CD4-positive, alpha-beta T cell treated with Interleukin-10 for 1 hour (primary cell): ENCODE measurements around the gene RAB11B.
"Not testable (repeated sequence)": the region's sequence is repeated elsewhere in the genome, so short reads cannot be mapped to it uniquely, and the experiment has no call there.

Source experiments
- DNase-seq: peaks from one replicate; pipeline ENCODE4 v3.0.0-alpha.2; 2020

Gene RAB11B

DNA sequence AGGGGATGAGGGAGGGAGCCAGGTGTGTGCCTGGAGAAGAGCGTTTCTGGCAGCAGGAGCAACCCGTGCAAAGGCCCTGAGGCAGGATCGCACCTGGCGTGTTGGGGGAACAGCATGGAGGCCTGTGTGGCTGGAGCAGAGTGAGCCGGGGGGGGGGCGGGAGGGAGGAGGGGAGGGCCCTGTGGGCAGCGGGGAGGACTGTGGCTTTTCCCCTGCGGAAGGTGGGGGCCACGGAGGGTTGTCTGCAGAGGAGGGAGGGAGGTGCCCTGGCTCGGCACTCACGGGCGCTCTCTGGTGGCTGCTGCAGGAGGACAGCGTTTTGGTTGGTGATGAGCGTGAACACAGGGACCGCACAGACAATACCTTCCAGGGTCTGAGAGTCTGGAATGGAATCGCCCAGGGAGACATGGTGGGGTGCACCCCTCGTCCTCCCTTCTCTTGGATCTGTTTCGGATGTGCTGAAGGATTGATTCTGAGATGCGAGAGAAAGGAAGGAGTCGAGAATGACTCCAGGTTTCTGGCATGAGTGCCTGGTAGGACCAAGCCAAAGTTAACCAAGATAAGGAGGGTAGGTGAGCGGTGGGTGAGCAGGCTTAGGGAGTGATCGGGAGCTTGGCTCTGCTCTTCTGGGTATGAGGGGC, 6.5 kb downstream of the RAB11B start:
- peak; percentile 85 for DNase-seq

DNA sequence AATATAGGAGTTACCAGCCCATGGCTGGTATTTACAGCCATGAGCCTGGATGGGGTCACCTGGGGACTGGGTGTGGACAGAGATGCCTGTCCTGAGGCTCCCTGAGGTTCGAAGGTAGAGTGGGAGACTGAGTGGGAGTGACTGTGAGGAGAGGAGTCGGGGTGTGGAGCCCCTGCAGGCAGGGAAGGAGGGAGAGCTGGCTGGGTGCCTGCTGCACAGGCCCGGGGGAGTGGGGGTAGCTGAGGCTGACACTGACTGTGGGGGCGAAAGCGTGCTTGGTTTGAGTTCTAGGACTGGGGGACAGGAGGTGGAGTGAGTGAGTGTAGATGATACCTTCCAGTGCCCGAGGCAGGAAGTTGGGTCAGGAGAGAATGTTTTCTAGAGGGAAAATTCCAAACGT, 7.1 kb downstream of the RAB11B start:
- DNase-seq: no peak

DNA sequence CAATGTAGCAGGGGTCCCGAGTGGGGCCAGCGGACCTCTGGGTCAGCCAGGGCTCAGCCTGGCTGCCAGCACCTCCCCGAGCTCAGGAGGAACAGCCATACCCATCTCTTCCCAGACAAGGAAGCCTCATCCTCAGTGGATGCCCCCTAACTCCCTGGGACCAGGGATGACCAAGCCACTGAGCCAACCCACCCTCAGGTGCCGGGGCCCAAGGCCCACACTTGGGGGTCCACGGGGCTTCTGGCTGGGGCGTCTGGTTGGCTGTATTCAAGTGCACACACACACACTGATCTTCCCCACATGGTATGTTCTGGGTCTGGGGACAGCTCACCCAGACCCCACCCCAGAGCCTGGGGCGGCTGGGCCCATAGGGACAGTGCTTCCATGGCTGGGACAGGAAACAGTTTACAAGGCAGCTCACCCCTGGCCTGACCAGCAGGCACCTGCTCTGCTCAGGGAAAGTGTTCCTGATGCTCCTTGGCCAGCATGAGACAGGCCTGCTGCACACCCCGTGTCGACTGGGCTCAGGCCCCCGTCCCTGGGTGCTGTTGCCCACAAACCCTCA, 7.7 kb downstream of the RAB11B start:
- no peak for DNase-seq

DNA sequence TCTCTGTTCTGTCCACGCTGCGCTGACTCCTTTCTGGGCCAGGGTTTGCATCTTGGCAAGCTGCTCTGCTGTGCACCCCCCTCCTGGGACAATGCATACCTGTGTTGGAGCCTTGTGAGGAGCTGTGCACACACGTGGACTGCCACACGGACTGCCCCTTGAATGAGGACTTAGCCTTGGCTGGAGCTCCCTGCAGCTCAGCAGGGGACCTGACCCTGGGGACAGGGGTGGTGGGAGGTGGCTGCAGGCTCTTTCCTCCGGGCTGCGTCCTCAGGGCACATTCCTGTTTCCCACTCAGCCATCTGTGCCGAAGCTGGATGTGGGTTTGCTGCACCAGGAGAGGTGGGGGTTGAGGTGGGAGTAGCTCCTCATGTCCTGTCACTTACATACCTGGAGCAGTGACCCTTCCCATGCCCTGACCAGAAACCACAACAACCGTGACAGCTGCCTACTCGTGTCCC, 8.2 kb downstream of the RAB11B start:
- DNase-seq: no peak

DNA sequence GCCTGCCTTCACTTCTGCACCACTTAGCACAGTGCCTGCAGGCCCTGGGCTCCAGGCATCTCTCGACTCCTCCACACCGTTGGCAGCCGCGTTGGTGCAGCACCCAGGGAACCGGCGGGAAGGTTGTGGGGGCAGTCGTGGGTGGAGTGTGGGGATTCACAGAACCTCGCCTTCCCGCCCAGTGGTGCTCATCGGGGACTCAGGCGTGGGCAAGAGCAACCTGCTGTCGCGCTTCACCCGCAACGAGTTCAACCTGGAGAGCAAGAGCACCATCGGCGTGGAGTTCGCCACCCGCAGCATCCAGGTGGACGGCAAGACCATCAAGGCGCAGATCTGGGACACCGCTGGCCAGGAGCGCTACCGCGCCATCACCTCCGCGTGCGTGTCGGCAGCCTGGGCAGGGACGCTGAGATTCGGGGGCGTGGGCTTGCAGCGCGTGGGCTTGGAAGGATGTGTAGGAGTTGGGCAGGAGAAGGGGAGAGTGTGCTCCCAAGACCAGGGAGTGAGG, 9.6 kb downstream of the RAB11B start:
- DNase-seq: no peak

DNA sequence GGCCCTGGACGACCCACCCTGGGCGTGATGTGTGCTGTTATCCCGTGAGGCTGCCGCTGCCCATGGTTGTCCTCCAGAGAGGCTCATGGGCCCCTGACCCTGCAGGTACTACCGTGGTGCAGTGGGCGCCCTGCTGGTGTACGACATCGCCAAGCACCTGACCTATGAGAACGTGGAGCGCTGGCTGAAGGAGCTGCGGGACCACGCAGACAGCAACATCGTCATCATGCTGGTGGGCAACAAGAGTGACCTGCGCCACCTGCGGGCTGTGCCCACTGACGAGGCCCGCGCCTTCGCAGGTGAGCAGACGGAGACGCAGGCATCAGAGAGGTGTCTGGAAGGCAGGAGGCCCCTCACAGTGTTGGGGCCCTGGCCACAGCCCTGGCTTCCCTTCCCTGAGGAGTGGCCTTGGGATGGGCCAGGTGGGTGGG, 11.8 kb downstream of the RAB11B start:
- DNase-seq: no peak

DNA sequence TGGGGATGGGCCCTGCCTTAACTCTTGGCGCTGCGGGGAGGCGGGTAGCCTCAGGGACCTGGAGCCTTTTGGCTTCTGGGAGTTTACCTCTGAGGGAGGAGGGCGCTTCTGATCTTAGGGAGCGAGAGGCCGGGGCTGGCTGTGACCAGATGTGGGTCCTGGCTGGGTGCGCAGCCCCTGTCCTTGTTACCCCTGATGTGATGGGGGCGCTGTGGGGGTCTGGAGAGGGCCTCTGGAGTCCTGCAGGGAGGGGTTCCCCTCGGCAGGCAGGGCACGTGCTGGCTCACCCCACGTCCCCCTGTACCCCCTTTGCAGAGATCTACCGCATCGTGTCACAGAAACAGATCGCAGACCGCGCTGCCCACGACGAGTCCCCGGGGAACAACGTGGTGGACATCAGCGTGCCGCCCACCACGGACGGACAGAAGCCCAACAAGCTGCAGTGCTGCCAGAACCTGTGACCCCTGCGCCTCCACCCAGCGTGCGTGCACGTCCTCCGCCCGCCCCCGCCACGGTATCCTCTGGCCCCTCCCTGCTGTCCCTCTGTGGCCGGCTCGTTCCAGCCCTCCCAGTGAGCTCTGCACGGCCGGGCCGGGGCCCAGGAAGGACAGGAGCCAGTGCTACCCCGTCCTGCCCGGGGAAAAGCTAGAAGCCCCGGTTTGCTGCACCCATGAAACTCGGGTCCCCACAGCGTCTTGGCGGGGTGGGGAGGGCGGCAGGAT, 13.1 kb downstream of the RAB11B start:
- DNase-seq: no peak

DNA sequence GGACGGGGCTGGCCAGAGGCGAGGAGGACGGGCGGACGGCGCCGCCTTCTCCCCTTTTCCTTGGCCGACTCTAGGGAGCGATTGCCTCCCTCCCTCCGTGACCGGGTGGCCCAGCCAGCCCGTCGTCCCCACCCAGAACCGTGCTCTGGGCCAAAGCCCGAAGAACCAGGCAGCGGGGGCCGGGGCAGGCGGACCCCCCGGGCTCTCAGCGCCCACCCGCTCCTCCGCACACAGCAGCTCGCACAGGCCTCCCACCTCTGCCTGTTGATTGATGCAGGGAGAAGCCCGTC, 13.6 kb downstream of the RAB11B start:
- no peak for DNase-seq

DNA sequence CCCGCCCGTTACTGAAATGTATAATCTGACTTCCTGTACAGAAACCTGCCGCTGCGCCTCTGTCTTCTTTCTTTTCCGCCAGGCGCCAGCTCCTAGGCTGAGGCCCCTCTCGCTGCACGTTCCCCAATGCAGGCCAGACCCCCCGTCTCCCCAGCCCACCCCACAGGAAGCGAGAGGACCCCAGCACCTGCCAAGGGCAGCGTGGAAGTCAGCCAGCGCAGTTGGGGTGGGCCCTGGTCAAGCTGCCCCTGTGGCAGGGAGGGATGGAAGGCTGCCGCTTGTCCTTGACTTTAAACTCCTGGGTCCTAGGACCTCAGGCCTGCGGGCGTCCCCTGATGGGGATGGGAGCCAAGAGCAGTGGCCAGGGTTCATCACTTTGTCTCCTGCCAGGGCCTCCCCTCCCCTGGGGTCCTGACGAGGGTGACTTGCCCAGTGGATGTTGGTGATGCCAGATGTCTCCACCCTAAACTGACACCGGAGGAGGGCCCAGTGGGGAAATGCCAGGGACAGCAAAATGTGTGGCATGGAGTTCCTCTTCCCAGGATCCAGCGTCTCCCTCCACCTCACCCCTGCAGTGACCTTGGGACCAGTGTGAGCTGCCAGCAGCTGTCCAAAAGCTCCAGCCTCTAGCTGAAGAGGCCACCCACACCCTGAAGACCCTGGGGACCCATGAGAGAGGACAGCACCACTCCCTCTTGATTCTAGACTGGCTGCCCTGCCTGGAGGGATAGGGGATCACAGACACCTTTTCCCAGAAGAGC, 14.4 kb downstream of the RAB11B start:
- no peak for DNase-seq

DNA sequence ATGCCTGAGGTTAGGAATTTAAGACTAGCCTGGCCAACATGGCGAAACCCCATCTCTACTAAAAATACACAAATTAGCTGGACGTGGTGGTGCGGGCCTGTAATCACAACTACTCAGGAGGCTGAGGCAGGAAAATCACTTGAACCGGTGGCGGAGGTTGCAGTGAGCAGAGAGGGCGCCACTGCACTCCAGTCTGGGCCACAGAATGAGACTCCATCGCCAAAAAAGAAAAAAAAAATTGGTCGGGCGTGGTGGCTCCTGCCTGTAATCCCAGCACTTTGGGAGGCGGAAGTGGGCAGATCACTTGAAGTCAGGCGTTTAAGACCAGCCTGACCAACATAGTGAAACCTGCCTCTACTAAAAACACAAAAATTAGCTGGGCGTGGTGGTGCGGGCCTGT, 20.6 kb downstream of the RAB11B start:
- not testable (repeated sequence) for DNase-seq

DNA sequence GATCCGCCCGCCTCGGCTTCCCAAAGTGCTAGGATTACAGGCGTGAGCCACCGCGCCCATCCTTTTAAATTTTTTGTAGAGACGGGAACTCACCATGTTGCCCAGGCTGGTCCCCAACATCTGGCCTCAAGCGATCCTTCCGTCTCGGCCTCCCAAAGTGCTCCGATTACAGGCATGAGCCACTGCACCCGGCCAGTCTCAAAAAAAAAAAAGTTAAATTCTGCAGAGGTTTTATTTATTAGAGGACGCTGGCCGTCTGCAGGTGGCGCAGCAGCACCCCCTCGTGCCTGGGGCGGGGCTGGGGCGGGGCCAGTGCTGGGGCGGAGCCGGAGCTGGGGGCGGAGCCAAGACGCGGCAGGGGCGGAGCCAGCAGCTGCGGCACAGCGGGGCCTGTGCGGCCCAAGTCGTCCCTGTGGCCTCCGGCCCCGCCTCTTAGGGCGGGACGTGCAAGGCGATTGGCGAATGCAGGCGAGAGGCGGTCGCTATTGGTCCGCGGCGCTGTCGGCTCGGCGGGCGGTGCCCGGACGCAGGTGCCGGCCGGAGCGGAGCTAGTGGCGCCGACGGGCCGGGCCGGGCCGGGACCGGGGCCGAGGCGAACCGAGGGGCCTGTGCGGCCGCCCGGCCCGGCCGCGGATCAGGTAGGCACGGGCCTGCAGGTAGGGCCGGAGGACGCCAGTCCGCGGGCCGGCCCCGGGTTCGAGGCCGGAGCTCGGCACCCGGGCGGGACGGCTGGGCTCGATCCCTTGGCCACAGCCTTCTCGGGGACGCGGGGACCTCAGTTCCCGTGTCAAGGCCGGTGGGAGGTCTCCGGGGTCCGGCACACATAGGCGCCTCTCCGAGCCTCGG, 22.8 kb downstream of the RAB11B start, which contains the start of gene MARCHF2:
Gene MARCHF2, plus strand, starts transcription at position 523 of the 846 bp plus-strand sequence. CDS start 8,536 bp downstream, outside the sequence.
- peak; percentile 98 for DNase-seq

DNA sequence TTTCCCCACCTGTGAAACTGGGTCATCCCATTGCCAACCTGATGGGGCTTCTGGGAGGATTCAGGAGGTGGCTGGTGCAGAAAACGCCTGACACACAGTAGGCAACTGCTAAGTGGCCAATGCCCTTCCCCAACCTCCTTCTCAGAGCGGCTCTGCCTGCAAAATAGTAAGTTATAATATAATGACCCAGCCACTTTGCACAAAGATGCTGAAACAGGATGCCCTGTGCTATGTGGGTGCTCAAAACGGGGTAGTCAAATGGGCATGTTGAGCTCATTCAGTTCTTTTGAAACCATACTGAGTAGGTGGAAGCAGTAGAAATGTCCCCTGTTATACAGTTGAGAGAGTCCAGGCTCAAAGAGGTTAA, 23.5 kb downstream of the RAB11B start:
- DNase-seq: no peak

DNA sequence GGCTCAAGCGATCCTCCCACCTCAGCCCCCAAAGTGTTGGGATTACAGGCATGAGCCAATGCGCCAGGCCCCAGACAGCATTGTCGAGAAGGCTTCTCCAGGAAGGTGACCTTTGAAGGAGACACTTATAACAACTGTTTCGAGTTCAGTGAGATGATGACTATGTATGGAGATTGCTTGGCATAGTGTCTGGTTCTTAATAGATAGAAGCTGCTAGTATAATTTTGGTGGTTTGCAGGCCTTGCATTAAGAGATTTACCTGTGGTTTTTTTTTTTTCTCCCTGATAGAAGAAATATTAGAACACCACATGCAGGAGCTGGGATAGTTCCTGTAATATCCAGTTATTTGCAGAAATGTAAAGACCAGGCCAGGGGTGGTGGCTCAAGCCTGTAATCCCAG, 26.6 kb downstream of the RAB11B start:
- no peak for DNase-seq

DNA sequence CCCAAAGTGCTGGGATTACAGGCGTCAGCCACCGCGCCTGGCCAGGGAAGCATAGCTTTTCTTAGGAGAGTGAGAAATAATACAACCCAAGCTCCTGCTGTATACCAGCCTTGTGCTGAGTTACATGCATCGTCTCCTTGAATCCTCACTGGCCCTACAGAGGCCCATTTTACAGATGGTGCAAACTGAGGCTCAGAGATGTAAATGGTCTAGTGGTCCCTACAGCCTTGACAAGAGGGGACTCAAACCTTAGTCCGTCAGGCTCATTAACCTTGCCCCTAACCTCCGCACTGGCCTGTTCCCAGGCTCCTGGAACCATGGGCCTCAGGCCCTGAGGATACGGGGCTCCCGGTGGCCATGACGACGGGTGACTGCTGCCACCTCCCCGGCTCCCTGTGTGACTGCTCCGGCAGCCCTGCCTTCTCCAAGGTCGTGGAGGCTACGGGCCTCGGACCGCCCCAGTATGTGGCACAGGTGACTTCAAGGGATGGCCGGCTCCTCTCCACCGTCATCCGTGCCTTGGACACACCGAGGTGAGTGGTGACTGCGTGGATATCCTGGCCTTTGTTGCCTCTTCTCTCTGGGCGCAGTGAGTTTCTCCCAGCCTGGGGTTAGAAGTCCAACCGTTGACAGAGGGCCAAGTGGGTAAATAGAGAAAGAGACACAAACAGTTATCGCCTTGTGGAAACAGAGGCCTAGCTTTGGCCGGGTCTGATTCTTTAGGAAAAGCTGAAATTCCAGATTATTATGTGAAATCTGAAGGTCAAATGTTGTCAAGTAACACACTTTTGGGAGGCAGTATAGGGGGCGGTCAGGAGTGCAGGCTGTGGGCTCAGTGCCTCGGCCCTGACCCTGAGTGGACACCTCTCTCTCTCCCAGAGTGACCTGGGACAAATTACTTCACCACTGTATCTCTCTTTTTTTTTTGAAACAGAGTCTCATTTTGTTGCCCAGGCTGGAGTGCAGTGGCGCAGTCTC, 31.6 kb downstream of the RAB11B start:
- no peak for DNase-seq

DNA sequence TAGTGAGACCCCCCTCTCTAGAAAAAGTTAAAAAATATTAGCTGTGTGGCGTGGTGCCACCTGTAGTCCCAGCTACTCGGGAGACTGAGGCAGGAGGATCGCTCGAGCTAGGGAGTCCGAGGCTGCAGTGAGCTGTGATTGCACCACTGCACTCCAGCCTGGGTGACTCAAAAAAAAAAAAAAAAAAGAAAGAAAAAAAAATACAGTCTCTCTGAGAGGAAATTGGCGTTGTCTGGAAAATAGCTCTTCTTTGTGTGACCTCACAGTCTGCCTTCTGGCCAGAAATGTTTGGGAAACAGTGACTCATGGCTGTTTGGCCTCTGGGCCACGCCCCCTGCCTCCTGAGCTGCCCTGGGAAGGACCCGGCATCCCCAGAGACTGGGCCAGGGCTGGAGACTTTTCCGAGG, 33.7 kb downstream of the RAB11B start:
- no peak for DNase-seq

DNA sequence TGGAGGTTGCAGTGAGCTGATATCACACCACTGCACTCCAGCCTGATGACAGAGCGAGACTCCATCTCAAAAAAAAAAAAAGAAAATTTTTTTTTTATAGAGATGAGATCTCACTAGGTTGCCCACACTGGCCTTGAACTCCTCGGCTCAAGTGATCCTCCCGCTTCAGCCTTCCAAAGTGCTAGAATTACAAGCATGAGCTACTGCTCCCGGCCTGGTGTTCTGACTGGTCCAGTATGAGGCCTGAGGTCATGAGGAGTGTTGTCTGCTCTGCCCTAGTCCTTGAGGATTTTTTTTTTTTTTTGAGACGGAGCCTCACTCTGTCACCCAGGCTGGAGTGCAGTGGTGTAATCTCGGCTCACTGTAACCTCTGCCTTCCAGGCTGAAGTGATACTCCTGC, 35.2 kb downstream of the RAB11B start:
- not testable (repeated sequence) for DNase-seq

DNA sequence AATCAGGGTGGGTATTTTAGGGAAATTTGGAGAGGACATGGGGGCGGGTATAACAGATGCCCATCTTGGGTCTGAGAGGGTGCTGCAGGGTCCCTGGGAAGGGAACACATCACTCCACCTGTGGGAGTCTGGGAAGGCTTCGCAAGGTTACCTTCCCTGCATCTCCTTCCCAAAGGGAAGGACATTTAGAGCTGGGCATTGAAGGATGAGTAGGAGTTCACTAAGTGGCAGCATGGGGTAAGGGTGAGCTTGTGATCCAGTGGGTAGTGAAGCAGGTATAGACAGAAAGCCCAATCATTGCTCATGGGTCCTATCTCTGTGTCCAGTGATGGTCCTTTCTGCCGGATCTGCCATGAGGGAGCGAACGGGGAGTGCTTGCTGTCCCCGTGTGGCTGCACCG, 36.1 kb downstream of the RAB11B start:
- no peak for DNase-seq

DNA sequence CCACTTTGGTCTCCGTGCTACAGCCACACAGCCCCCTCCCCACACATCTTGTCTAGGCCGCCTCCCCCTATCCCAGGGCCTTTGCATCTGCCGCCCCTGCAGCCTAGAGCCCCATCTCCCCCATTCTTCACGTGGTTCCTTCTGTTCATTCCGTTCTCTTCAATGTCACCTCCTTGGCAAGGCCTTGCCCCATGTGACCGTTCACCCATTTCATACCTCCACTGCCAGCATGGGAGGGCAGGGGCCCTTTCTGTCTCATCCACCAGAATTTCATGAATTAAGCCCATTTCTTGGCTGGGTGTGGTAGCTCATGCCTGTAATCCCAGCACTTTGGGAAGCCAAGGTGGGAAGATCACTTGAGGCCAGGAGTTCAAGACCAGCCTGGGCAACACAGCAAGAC, 38.9 kb downstream of the RAB11B start:
- DNase-seq: no peak

DNA sequence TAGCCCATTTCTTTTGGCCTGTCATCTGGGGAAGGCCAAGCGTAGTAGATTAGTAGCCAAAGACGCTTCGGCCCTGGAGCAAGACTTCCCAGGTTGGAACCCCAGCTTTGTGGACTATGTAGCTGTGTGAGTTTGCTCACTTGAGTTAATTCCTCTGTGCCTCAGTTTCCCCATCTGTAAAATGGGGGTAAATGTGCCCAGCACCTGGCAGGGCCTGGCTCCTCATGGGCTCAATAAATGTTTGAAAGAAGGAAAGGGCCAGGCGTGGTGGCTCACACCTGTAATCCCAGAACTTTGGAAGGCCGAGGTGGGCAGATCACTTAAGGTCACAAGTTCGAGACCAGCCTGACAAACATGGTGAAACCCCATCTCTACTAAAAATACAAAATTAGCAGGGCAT, 39.7 kb downstream of the RAB11B start:
- DNase-seq: no peak

DNA sequence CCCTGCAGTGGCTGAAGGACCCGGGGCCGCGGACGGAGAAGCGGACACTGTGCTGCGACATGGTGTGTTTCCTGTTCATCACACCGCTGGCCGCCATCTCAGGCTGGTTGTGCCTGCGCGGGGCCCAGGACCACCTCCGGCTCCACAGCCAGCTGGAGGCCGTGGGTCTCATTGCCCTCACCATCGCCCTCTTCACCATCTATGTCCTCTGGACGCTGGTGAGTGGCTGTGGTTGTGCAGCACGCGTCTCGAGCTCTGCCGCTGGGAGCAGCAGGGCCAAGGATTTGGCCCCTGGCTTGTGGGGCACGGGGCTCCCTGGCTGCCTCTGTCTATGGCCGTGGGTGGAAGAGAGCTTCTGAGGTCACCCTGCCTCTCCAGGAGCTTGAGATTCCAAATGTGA, 40.5 kb downstream of the RAB11B start:
- no peak for DNase-seq

DNA sequence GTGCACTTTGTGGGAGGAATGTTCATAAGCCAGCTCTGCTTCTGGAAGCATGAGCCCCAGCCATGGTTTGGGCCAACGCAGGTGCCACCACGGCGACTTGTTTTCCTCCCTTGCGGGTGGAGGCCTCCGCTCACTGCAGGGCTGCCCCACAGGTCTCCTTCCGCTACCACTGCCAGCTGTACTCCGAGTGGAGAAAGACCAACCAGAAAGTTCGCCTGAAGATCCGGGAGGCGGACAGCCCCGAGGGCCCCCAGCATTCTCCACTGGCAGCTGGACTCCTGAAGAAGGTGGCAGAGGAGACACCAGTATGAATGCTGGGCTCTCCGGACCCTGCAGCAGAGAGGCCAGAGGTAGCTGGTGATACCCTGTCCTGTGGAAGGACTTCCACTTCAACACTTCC, 48.1 kb downstream of the RAB11B start:
- no peak for DNase-seq
